B cell (primary cell): ENCODE results near the gene PRR3. TPM values are rescaled to one million over a fixed set of nuclear protein-coding genes. Genes with fewer than 3 reads are reported as not detected.

Experiments
- ATAC-seq: fragments of 200-7000 bp; cut with Tn5 transposase; one replicate; pipeline ENCODE4 v1.10.0; 2021; ENCODE audit warnings: low read depth, mild to moderate bottlenecking, moderate number of reproducible peaks, moderate library complexity
- CTCF ChIA-PET: fragments of 350-600 bp; sonication (Branson Sonifier 250); formaldehyde crosslinking; loops from one replicate; lab custom pipeline; 2021; ENCODE audit warnings: antibody characterized with exemption, inconsistent platforms; lab: Charles Lee
- POLR2A ChIA-PET: fragments of 350-600 bp; sonication (Branson Sonifier 250); formaldehyde crosslinking; loops from one replicate; lab custom pipeline; 2021; ENCODE audit warnings: antibody characterized with exemption; lab: Charles Lee
- DNase-seq: peaks from one replicate; pipeline ENCODE4 v3.0.0; 2013
- H2AFZ ChIP-seq: 2 replicates; pipeline ENCODE4 v1.6.1; 2012; ENCODE audit warnings: mild to moderate bottlenecking, low read depth, low read length; ENCODE audit not compliant: insufficient read depth, poor library complexity, severe bottlenecking
- H3K27ac ChIP-seq, 2 donors: 1 replicate in 1 of 2; 2 replicates in 1 of 2; pipeline ENCODE4 v1.5.1; 2012 to 2013; ENCODE audit warnings: low read length in 2 of 2, mild to moderate bottlenecking in 2 of 2, moderate library complexity in 1 of 2
- H3K27me3 ChIP-seq, 4 experiments: fragments of 200-600 bp in 1 of 4; sonication (generic) in 1 of 4; replicated peaks in 1 of 4; 1 replicate in 2 of 4; 2 replicates in 2 of 4; pipeline versions ENCODE4 v1.6.1 to v1.7.0; 2013 to 2016; ENCODE audit warnings: low read length in 3 of 4, mild to moderate bottlenecking in 2 of 4, mixed read lengths in 1 of 4, moderate library complexity in 1 of 4; ENCODE audit not compliant: insufficient read depth in 4 of 4, control insufficient read depth in 3 of 4; ENCODE audit errors: control extremely low read depth in 1 of 4
- H3K36me3 ChIP-seq, 2 experiments: replicated peaks in 1 of 2; 1 replicate in 1 of 2; 2 replicates in 1 of 2; pipeline versions ENCODE4 v1.6.1 to v1.7.1; 2013; ENCODE audit warnings: low read length in 1 of 2; ENCODE audit not compliant: insufficient read depth in 2 of 2, control insufficient read depth in 1 of 2; ENCODE audit errors: control extremely low read depth in 1 of 2, extremely low read depth in 1 of 2
- H3K4me1 ChIP-seq, 2 donors: fragments of 200-600 bp in 1 of 2; sonication (generic) in 1 of 2; 1 replicate in 1 of 2; 2 replicates in 1 of 2; pipeline versions ENCODE4 v1.5.1 to v1.6.1; 2013 to 2017; ENCODE audit warnings: low read length in 2 of 2; ENCODE audit not compliant: control insufficient read depth in 2 of 2, insufficient read depth in 2 of 2
- H3K4me2 ChIP-seq: replicated peaks from 2 replicates; pipeline ENCODE3; 2012; ENCODE audit warnings: mild to moderate bottlenecking, low read depth, low read length; ENCODE audit not compliant: poor library complexity, severe bottlenecking
- H3K4me3 ChIP-seq, 5 experiments: fragments of 200-600 bp in 1 of 5; sonication (generic) in 1 of 5; 1 replicate in 3 of 5; 2 replicates in 2 of 5; pipeline versions ENCODE4 v1.5.1 to v1.7.0; 2011 to 2016; ENCODE audit warnings: low read length in 4 of 5, mild to moderate bottlenecking in 4 of 5, low read depth in 2 of 5, control low read depth in 1 of 5, moderate library complexity in 1 of 5; ENCODE audit not compliant: insufficient read depth in 1 of 5; ENCODE audit errors: control extremely low read depth in 1 of 5, extremely low read depth in 1 of 5
- H3K79me2 ChIP-seq: fragments of 200-600 bp; sonication (generic); one replicate; pipeline ENCODE4 v1.6.0; 2016; ENCODE audit warnings: low read length; ENCODE audit not compliant: control insufficient read depth, insufficient read depth
- H3K9ac ChIP-seq: fragments of 200-600 bp; sonication (generic); 2 replicates; pipeline ENCODE4 v1.6.1; 2017; ENCODE audit warnings: mild to moderate bottlenecking, low read length, moderate library complexity
- H3K9me3 ChIP-seq, 3 donors: one replicate each; pipeline versions ENCODE4 v1.6.1 to v1.7.1; 2013; ENCODE audit warnings: low read length in 2 of 3; ENCODE audit not compliant: control insufficient read depth in 2 of 3, insufficient read depth in 1 of 3; ENCODE audit errors: control extremely low read depth in 1 of 3
- H4K20me1 ChIP-seq: 2 replicates; pipeline ENCODE4 v1.6.0; 2012; ENCODE audit warnings: mild to moderate bottlenecking, low read length; ENCODE audit not compliant: insufficient read depth, control insufficient read depth, poor library complexity, severe bottlenecking
- H3K27ac Mint-ChIP-seq: one replicate; pipeline ENCODE4 v1.8.0; 2021; ENCODE audit warnings: mixed read lengths
- H3K27me3 Mint-ChIP-seq: one replicate; pipeline ENCODE4 v1.8.0; 2021; ENCODE audit warnings: mixed read lengths
- H3K4me1 Mint-ChIP-seq: one replicate; pipeline ENCODE4 v1.8.0; 2021; ENCODE audit warnings: mixed read lengths
- H3K4me3 Mint-ChIP-seq: one replicate; pipeline ENCODE4 v1.8.0; 2021; ENCODE audit warnings: mixed read lengths
- H3K9me3 Mint-ChIP-seq: one replicate; pipeline ENCODE4 v1.8.0; 2022; ENCODE audit warnings: mixed read lengths; ENCODE audit not compliant: insufficient read depth
- CTCF ChIP-seq: fragments of 200-600 bp; IDR thresholded peaks from one replicate; pipeline ENCODE4 v1.8.0; 2022; ENCODE audit warnings: antibody characterized with exemption, mild to moderate bottlenecking
- EZH2 ChIP-seq: IDR thresholded peaks from 2 replicates; pipeline ENCODE4 v1.6.1; 2012; ENCODE audit warnings: borderline replicate concordance, low read depth, mild to moderate bottlenecking, moderate library complexity, low read length; ENCODE audit not compliant: insufficient read depth, poor library complexity, severe bottlenecking
- WGBS: methylation state at CpG from one replicate; pipeline ENCODE4 v1.1.5; 2013; ENCODE audit warnings: missing lambda C conversion rate; ENCODE audit not compliant: insufficient coverage; 5-methylcytosine and 5-hydroxymethylcytosine counted together
- intact Hi-C: fragments of 100-400 bp; cut with micrococcal nuclease; formaldehyde crosslinking; loops from one replicate; pipeline ENCODE4 v1.10.0; 2022
- polyA plus RNA-seq: library from polyadenylated mRNA; depleted of rRNA; stranded (reverse); fragments of >200 nt; gene quantifications from 2 replicates; pipeline ENCODE4 v1.2.3, GENCODE V29; 2012
- total RNA-seq, 2 donors: library from RNA; stranded (reverse); fragments of 120-200 nt in 1 of 2; gene quantifications; 1 replicate in 1 of 2; 2 replicates in 1 of 2; pipeline versions ENCODE4 v1.2.3 to v1.2.4, GENCODE V29; 2013 to 2022

PRR3 gene
- total and polyA plus RNA-seq, 2 donors (not counting 1 experiment from before 2014, with no cell fraction given): 15.0 to 30.3 TPM

GRCh38 chr6:30590509-30590908, 33.4 kb downstream of the PRR3 start:
- Histone ChIP-seq H3K27ac (no peak overlapping the region), H3K9me3 (no peaks in the 10 kb centered on the region), H3K4me3 (no peak overlapping the region), H2AFZ (no peak overlapping the region), H3K9ac (no peak overlapping the region), H3K4me1 (no peaks in the 10 kb centered on the region), H4K20me1 (peaks cover 16% of the 10 kb centered on the region), H3K27me3 (no peaks in the 10 kb centered on the region), H3K79me2 (peaks cover 10% of the 10 kb centered on the region), H3K4me2 (no peak overlapping the region), H3K36me3 (peaks cover 18 to 64% of the 10 kb centered on the region in 2 experiments)
- TF ChIP-seq EZH2 (no peak), CTCF (no peak)
- ATAC-seq (no peak), DNase-seq (no peak)
- intact Hi-C loops: no loop called here
- Mint-ChIP-seq H3K4me1 (no peaks in the 10 kb centered on the region), H3K27ac (no peak overlapping the region), H3K9me3 (no peaks in the 10 kb centered on the region), H3K27me3 (no peaks in the 10 kb centered on the region), H3K4me3 (no peak overlapping the region)
- CTCF ChIA-PET: interaction anchor here (1.1 to 12.2 kb wide), 7 partner anchors 11 to 140 kb away, joined by 4 to 295 read pairs (median 4); partner anchors contain the start of gene DHX16
- POLR2A ChIA-PET: no interaction called here
- WGBS: 92% methylated on average over 7 of the region's 8 CpGs

GRCh38 chr6:30591008-30591407, 33.9 kb downstream of the PRR3 start:
- ChIA-PET POLR2A (no interaction called here), CTCF (interaction anchor here (1.1 to 12.2 kb wide), 7 partner anchors 11 to 140 kb away, joined by 4 to 295 read pairs (median 4); partner anchors contain the start of gene DHX16)
- ATAC-seq: no peak
- H3K4me1 ChIP-seq: no peaks in the 10 kb centered on the region
- DNase-seq: no peak
- H3K9me3 ChIP-seq: no peaks in the 10 kb centered on the region
- H3K27ac ChIP-seq: no peak overlapping the region
- peaks cover 18 to 59% of the 10 kb centered on the region in 2 experiments for H3K36me3 ChIP-seq
- no peaks in the 10 kb centered on the region for H3K27me3 Mint-ChIP-seq
- no peaks in the 10 kb centered on the region for H3K4me1 Mint-ChIP-seq
- no peak overlapping the region for H3K9ac ChIP-seq
- intact Hi-C loops: no loop called here
- no peak overlapping the region for H3K4me2 ChIP-seq
- peaks cover 10% of the 10 kb centered on the region for H3K79me2 ChIP-seq
- peaks cover 15% of the 10 kb centered on the region for H4K20me1 ChIP-seq
- no peak overlapping the region for H2AFZ ChIP-seq
- no peak overlapping the region for H3K4me3 ChIP-seq
- H3K27ac Mint-ChIP-seq: no peak overlapping the region
- TF ChIP-seq EZH2: no peak
- TF ChIP-seq CTCF: no peak
- H3K27me3 ChIP-seq: no peaks in the 10 kb centered on the region
- no peaks in the 10 kb centered on the region for H3K9me3 Mint-ChIP-seq
- no peak overlapping the region for H3K4me3 Mint-ChIP-seq
- no CpG with 5 or more reads among the region's 1 CpG for WGBS
